K562 (cell line): Measurements from ENCODE around the gene DPCD.

Experiments
- POLR2AphosphoS5 ChIP-seq: IDR thresholded peaks from 2 replicates; pipeline ENCODE4 v1.6.1; 2011; ENCODE audit warnings: mild to moderate bottlenecking, low read depth, low read length, moderate library complexity; ENCODE audit not compliant: control insufficient read depth, insufficient read depth
- ZNF551 ChIP-seq: fragments of 250-450 bp; sonication (Bioruptor Pico); IDR thresholded peaks from 2 replicates; pipeline ENCODE4 v1.5.0; 2021; ENCODE audit warnings: mild to moderate bottlenecking, moderate library complexity

- TF ChIP-seq ZNF551 (CRISPR knock-in tag) (no peak), POLR2AphosphoS5 (no peak)
These were observed 49.7 kb upstream of the DPCD start for GRCh38 chr10:101538446-101538845.
